GM21381 (cell line): ENCODE measurements around the gene ERBB3.
"Not testable (repeated sequence)": the region's sequence is repeated elsewhere in the genome, so short reads cannot be mapped to it uniquely, and the experiment has no call there.

ENCODE experiments used
- ATAC-seq: cut with Tn5 transposase; IDR thresholded peaks from one replicate; pipeline ENCODE4 v1.9.1; 2021; ENCODE audit warnings: mild to moderate bottlenecking, moderate library complexity; ENCODE audit not compliant: unreplicated experiment

The ERBB3 gene

GRCh38 chr12:56110571-56110970 is 30.6 kb downstream of the ERBB3 start:
- ATAC-seq: no peak

GRCh38 chr12:56114084-56114483 is 34.1 kb downstream of the ERBB3 start:
- no peak for ATAC-seq

- ATAC-seq: no peak
Measured at GRCh38 chr12:56115329-56115728, 35.4 kb downstream of the ERBB3 start.

- peak; percentile 46 for ATAC-seq
Measured at GRCh38 chr12:56116267-56117081, 36.5 kb downstream of the ERBB3 start, which contains the start of gene RPL41. Gene RPL41, plus strand, starts transcription at chr12:56116633.

- ATAC-seq: not testable (repeated sequence)
Measured at GRCh38 chr12:56117082-56117706, 37.2 kb downstream of the ERBB3 start.

GRCh38 chr12:56117778-56118687 is 38.1 kb downstream of the ERBB3 start, which contains the start of gene ZC3H10:
Gene ZC3H10, plus strand, starts transcription at chr12:56118266. Its CDS starts 2,297 bp downstream, at chr12:56120563.
- ATAC-seq: peak; percentile 76

- no peak for ATAC-seq
Measured at GRCh38 chr12:56118688-56119357, 38.9 kb downstream of the ERBB3 start.

- ATAC-seq: no peak
Measured at GRCh38 chr12:56119361-56119796, 39.4 kb downstream of the ERBB3 start.

GRCh38 chr12:56120158-56120846 is 40.3 kb downstream of the ERBB3 start:
- no peak for ATAC-seq

- ATAC-seq: no peak
Measured at GRCh38 chr12:56121204-56121870, 41.4 kb downstream of the ERBB3 start.

- ATAC-seq: no peak
Measured at GRCh38 chr12:56122637-56123036, 42.7 kb downstream of the ERBB3 start.

- ATAC-seq: no peak
Measured at GRCh38 chr12:56124133-56124532, 44.2 kb downstream of the ERBB3 start.

GRCh38 chr12:56126732-56127239 is 46.8 kb downstream of the ERBB3 start:
- no peak for ATAC-seq

GRCh38 chr12:56127485-56127887 is 47.5 kb downstream of the ERBB3 start:
- ATAC-seq: no peak

- peak; percentile 86 for ATAC-seq
Measured at GRCh38 chr12:56127888-56128669, 48.1 kb downstream of the ERBB3 start, which contains the start of gene ESYT1. Gene ESYT1, plus strand, starts transcription at chr12:56128267. Its CDS starts 53 bp downstream, at chr12:56128320.

- no peak for ATAC-seq
Measured at GRCh38 chr12:56128670-56129205, 48.8 kb downstream of the ERBB3 start.

- ATAC-seq: peak; percentile 28
Measured at GRCh38 chr12:56129206-56129941, 49.4 kb downstream of the ERBB3 start.
